Right lobe of liver (tissue), 4 donors: ENCODE data around the gene TNIP2.

Experiments
- CTCF ChIP-seq, 4 donors: fragments of 200-600 bp in 3 of 4; fragments of 450-650 bp in 1 of 4; IDR thresholded peaks; one replicate each; pipeline versions ENCODE4 v1.5.1 to v1.8.0; 2016 to 2022; ENCODE audit warnings: antibody characterized with exemption in 4 of 4, mild to moderate bottlenecking in 2 of 4
- POLR2A ChIP-seq: fragments of 450-650 bp; IDR thresholded peaks from one replicate; pipeline ENCODE4 v1.6.1; 2017; ENCODE audit warnings: antibody characterized with exemption, mild to moderate bottlenecking
- donor health status: DM: no; HTN: no; CAD: no.
- donor health status: DM: no; HTN: no; CAD: no.
- donor health status: DM: no; HTN: yes; CAD: no.

GRCh38 chr4:2699534-2699933, 56.6 kb downstream of the TNIP2 start:
- no peak for TF ChIP-seq CTCF (IDR thresholded peaks at IDR 0.05)
- TF ChIP-seq POLR2A: no peak
